IMR-90 (cell line): ENCODE data around the gene IL21. TPM values are rescaled to one million over a fixed set of nuclear protein-coding genes. Genes with fewer than 3 reads are reported as not detected.
A peak's percentile ranks its signal among the peaks of the same experiment; 100 is the strongest.

Experiments
- ATAC-seq: fragments of 200-7000 bp; cut with Tn5 transposase; 2 replicates; pipeline ENCODE4 v1.9.1; 2020; ENCODE audit warnings: low read depth, mild to moderate bottlenecking, moderate library complexity
- BruUV-seq: library from RNA; stranded (reverse); fragments of 400-500 nt; replicated peaks from 2 replicates; lab custom pipeline; 2021; lab: Mats Ljungman, UMichigan
- CTCF ChIA-PET: fragments of 300-600 bp; formaldehyde crosslinking; extraction: SDS; loops from one replicate; lab custom pipeline; 2021; ENCODE audit warnings: antibody characterized with exemption; lab: Yijun Ruan, JAX
- POLR2A ChIA-PET: fragments of 300-600 bp; sonication (Branson Sonifier 250); formaldehyde crosslinking; loops from one replicate; lab custom pipeline; 2022; ENCODE audit warnings: antibody characterized with exemption; ENCODE audit not compliant: unreplicated experiment; lab: Charles Lee
- DNase-seq: peaks from one replicate; pipeline ENCODE4 v3.0.0; 2013
- H2AFZ ChIP-seq: replicated peaks from 2 replicates; pipeline ENCODE3; 2013; ENCODE audit warnings: low read length, mild to moderate bottlenecking; ENCODE audit not compliant: poor library complexity
- H2AK5ac ChIP-seq: 2 replicates; pipeline ENCODE4 v1.6.1; 2013; ENCODE audit warnings: low read depth, low read length, inconsistent platforms
- H2AK9ac ChIP-seq: replicated peaks from 2 replicates; pipeline ENCODE3; 2013; ENCODE audit warnings: mild to moderate bottlenecking, low read depth, low read length, moderate library complexity; ENCODE audit not compliant: poor library complexity
- H2BK120ac ChIP-seq: 2 replicates; pipeline ENCODE4 v1.6.1; 2013; ENCODE audit warnings: low read depth, low read length, inconsistent platforms
- H2BK15ac ChIP-seq: 3 replicates; pipeline ENCODE4 v1.6.1; 2013; ENCODE audit warnings: low read depth, low read length, inconsistent platforms
- H2BK20ac ChIP-seq: 2 replicates; pipeline ENCODE4 v1.6.1; 2013; ENCODE audit warnings: low read depth, mild to moderate bottlenecking, inconsistent platforms, low read length, moderate library complexity
- H2BK5ac ChIP-seq: 2 replicates; pipeline ENCODE4 v1.6.1; 2013; ENCODE audit warnings: mild to moderate bottlenecking, low read depth, low read length, inconsistent platforms; ENCODE audit not compliant: poor library complexity, severe bottlenecking
- H3K14ac ChIP-seq: replicated peaks from 2 replicates; pipeline ENCODE4 v1.6.1; 2013; ENCODE audit warnings: low read depth, low read length, inconsistent platforms
- H3K18ac ChIP-seq: 2 replicates; pipeline ENCODE4 v1.6.1; 2013; ENCODE audit warnings: low read depth, low read length, control low read depth
- H3K23ac ChIP-seq: 2 replicates; pipeline ENCODE4 v1.6.1; 2013; ENCODE audit warnings: low read depth, low read length, inconsistent platforms
- H3K27ac ChIP-seq: 2 replicates; pipeline ENCODE4 v1.5.1; 2013; ENCODE audit warnings: mild to moderate bottlenecking, control low read depth, low read length; ENCODE audit not compliant: insufficient read depth
- H3K27me3 ChIP-seq: 2 replicates; pipeline ENCODE4 v1.6.1; 2013; ENCODE audit warnings: low read length; ENCODE audit not compliant: control insufficient read depth, insufficient read depth
- H3K36me3 ChIP-seq: 2 replicates; pipeline ENCODE4 v1.6.1; 2013; ENCODE audit warnings: low read length, mixed read lengths; ENCODE audit not compliant: control insufficient read depth, insufficient read depth
- H3K4ac ChIP-seq: 2 replicates; pipeline ENCODE4 v1.6.1; 2013; ENCODE audit warnings: low read depth, low read length, inconsistent platforms
- H3K4me1 ChIP-seq: 2 replicates; pipeline ENCODE4 v1.6.1; 2013; ENCODE audit warnings: low read length, mixed read lengths; ENCODE audit not compliant: control insufficient read depth, insufficient read depth
- H3K4me2 ChIP-seq: 2 replicates; pipeline ENCODE4 v1.6.1; 2013; ENCODE audit warnings: low read depth, mild to moderate bottlenecking, control low read depth, low read length, moderate library complexity
- H3K4me3 ChIP-seq: 2 replicates; pipeline ENCODE4 v1.5.1; 2013; ENCODE audit warnings: low read depth, mild to moderate bottlenecking, control low read depth, low read length, moderate library complexity; ENCODE audit not compliant: insufficient read depth
- H3K56ac ChIP-seq: 2 replicates; pipeline ENCODE4 v1.6.1; 2013; ENCODE audit warnings: low read length, inconsistent platforms; ENCODE audit not compliant: insufficient read depth; ENCODE audit errors: extremely low read depth
- H3K79me1 ChIP-seq, 2 experiments: 2 replicates each; pipeline ENCODE4 v1.6.1; 2013; ENCODE audit warnings: low read length in 2 of 2, inconsistent platforms in 1 of 2, low read depth in 1 of 2
- H3K9ac ChIP-seq: 2 replicates; pipeline ENCODE4 v1.6.1; 2013; ENCODE audit warnings: low read depth, low read length, control low read depth
- H3K9me1 ChIP-seq: 2 replicates; pipeline ENCODE4 v1.6.1; 2013; ENCODE audit warnings: low read length, inconsistent platforms; ENCODE audit not compliant: insufficient read depth
- H3K9me3 ChIP-seq: 2 replicates; pipeline ENCODE4 v1.6.1; 2013; ENCODE audit warnings: low read length; ENCODE audit not compliant: control insufficient read depth, insufficient read depth
- H4K20me1 ChIP-seq: 2 replicates; pipeline ENCODE4 v1.6.1; 2013; ENCODE audit warnings: low read length, inconsistent platforms; ENCODE audit not compliant: insufficient read depth
- H4K5ac ChIP-seq: 2 replicates; pipeline ENCODE4 v1.6.1; 2013; ENCODE audit warnings: mild to moderate bottlenecking, low read depth, low read length, control low read depth
- H4K8ac ChIP-seq, 2 experiments: 2 replicates each; pipeline ENCODE4 v1.6.1; 2013; ENCODE audit warnings: low read depth in 2 of 2, low read length in 2 of 2, control low read depth in 1 of 2, inconsistent platforms in 1 of 2
- H4K91ac ChIP-seq: 2 replicates; pipeline ENCODE4 v1.6.1; 2013; ENCODE audit warnings: low read depth, low read length, inconsistent platforms; ENCODE audit not compliant: insufficient read depth
- CEBPB ChIP-seq: IDR thresholded peaks from 2 replicates; pipeline ENCODE4 v1.6.1; 2012; ENCODE audit warnings: low read depth, low read length, improper control_type of control experiment
- CHD1 ChIP-seq: IDR thresholded peaks from 2 replicates; pipeline ENCODE4 v1.6.1; 2012; ENCODE audit warnings: low read depth, low read length, improper control_type of control experiment
- WGBS, 2 experiments: methylation state at CpG; one replicate each; pipeline versions ENCODE4 v1.1.5 to v1.1.7; 2013; ENCODE audit warnings: missing lambda C conversion rate in 2 of 2; ENCODE audit not compliant: insufficient read length in 1 of 2; ENCODE audit errors: extremely low coverage in 2 of 2; 5-methylcytosine and 5-hydroxymethylcytosine counted together
- dilution Hi-C: fragments of 300-500 bp; cut with HindIII; formaldehyde crosslinking; loops from one replicate; pipeline ENCODE4 v1.14.3; 2018; ENCODE audit warnings: low sequenced_read_pairs; ENCODE audit not compliant: unreplicated experiment
- in situ Hi-C: fragments of 300-500 bp; cut with MboI; formaldehyde crosslinking; loops from 3 replicates; pipeline ENCODE4 v1.14.3; 2019; ENCODE audit warnings: low sequenced_read_pairs, inconsistent platforms, mixed read lengths
- intact Hi-C: fragments of 100-400 bp; cut with micrococcal nuclease; formaldehyde crosslinking; loops from 2 replicates; pipeline ENCODE4 v1.10.0; 2022
- polyA plus RNA-seq, 3 experiments: library from polyadenylated mRNA; depleted of rRNA; stranded (reverse); fragments of >200 nt; gene quantifications; 2 replicates each; pipeline ENCODE4 v1.2.3, GENCODE V29; 2012; ENCODE audit warnings: low replicate concordance in 1 of 3
- total RNA-seq: library from RNA; depleted of rRNA; stranded (reverse); fragments of >200 nt; gene quantifications from 2 replicates; pipeline ENCODE4 v1.2.3, GENCODE V29; 2012
- TF ChIP-seq, protein P1 (sequence below): conservative IDR thresholded peaks from 2 replicates; pipeline ENCODE4 v1.5.1; 2012; ENCODE audit warnings: mild to moderate bottlenecking, low read depth, low read length, improper control_type of control experiment

IL21 gene
- total and polyA plus RNA-seq, 2 of the 4 experiments (the other 2 are of a cell fraction): not detected

GRCh38 chr4:122663814-122664610 is 43.1 kb upstream of the IL21 start:
- Histone ChIP-seq H4K91ac (peak overlapping the region; percentile 49; the same call in 1 of the 2 replicates), H2AK5ac (peak overlapping the region; percentile 23; the same call in 1 of the 2 replicates), H2AFZ (no peak overlapping the region), H2BK120ac (peak overlapping the region; percentile 66), H3K4me2 (peak overlapping the region; percentile 51; the same call in 1 of the 2 replicates), H2BK15ac (peak overlapping the region; percentile 84; the same call in 1 of the 3 replicates), H3K9me1 (peaks cover 8% of the 10 kb centered on the region), H3K14ac (peak overlapping the region; percentile 51; the same call in 1 of the 2 replicates), H3K9ac (no peak overlapping the region), H3K56ac (no peak overlapping the region), H3K27ac (0 out of 2 replicates have a peak overlapping the region, but pooled peaks have one; percentile 52), H2AK9ac (no peak overlapping the region), H4K8ac (peak overlapping the region in 1 of 2 experiments; percentile 76; a peak in 1 of 4 replicates), H2BK20ac (peak overlapping the region; percentile 75; the same call in 1 of the 2 replicates), H3K23ac (no peak overlapping the region), H3K4ac (peak overlapping the region; percentile 68; the same call in 1 of the 2 replicates), H3K18ac (peak overlapping the region; percentile 24), H3K79me1 (no peaks in the 10 kb centered on the region), H3K36me3 (no peaks in the 10 kb centered on the region), H4K5ac (no peak overlapping the region), H3K4me1 (peaks cover 23% of the 10 kb centered on the region), H3K9me3 (no peaks in the 10 kb centered on the region), H3K4me3 (no peak overlapping the region), H3K27me3 (no peaks in the 10 kb centered on the region), H4K20me1 (no peaks in the 10 kb centered on the region), H2BK5ac (peak overlapping the region; percentile 55)
- peak; percentile 49 for DNase-seq
- ATAC-seq: no peak
- dilution Hi-C loops: no loop called here
- CTCF ChIA-PET: no interaction called here
- POLR2A ChIA-PET: no interaction called here
- in situ Hi-C loops: no loop called here
- no TSS peak for BruUV-seq
- no CpG with 5 or more reads among the region's 9 CpGs for WGBS, 2 experiments
- intact Hi-C loops: no loop called here
- TF ChIP-seq CEBPB (peak; percentile 54), CHD1 (no peak)
- TF ChIP-seq, protein P1, sequence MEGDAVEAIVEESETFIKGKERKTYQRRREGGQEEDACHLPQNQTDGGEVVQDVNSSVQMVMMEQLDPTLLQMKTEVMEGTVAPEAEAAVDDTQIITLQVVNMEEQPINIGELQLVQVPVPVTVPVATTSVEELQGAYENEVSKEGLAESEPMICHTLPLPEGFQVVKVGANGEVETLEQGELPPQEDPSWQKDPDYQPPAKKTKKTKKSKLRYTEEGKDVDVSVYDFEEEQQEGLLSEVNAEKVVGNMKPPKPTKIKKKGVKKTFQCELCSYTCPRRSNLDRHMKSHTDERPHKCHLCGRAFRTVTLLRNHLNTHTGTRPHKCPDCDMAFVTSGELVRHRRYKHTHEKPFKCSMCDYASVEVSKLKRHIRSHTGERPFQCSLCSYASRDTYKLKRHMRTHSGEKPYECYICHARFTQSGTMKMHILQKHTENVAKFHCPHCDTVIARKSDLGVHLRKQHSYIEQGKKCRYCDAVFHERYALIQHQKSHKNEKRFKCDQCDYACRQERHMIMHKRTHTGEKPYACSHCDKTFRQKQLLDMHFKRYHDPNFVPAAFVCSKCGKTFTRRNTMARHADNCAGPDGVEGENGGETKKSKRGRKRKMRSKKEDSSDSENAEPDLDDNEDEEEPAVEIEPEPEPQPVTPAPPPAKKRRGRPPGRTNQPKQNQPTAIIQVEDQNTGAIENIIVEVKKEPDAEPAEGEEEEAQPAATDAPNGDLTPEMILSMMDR: no peak
